Natural killer cell (primary cell): ENCODE measurements around the gene SYMPK. TPM values are rescaled to one million over a fixed set of nuclear protein-coding genes. Genes with fewer than 3 reads are reported as not detected.

Experiments used
- ATAC-seq, 3 donors: fragments of 150-1000 bp in 2 of 3; fragments of 200-7000 bp in 1 of 3; cut with Tn5 transposase; 1 replicate in 1 of 3; 2 replicates in 2 of 3; pipeline ENCODE4 v1.10.0; 2021; ENCODE audit warnings: mild to moderate bottlenecking in 2 of 3, moderate library complexity in 2 of 3
- DNase-seq, 2 donors: peaks; one replicate each; pipeline versions ENCODE4 v3.0.0 to v3.0.0-alpha.2; 2013 to 2021; ENCODE audit warnings: mixed read lengths in 1 of 2
- H3K27ac ChIP-seq: one replicate; pipeline ENCODE4 v1.5.1; 2013; ENCODE audit warnings: mild to moderate bottlenecking, low read length
- H3K27me3 ChIP-seq: one replicate; pipeline ENCODE4 v1.6.1; 2013; ENCODE audit warnings: low read length; ENCODE audit not compliant: control insufficient read depth, insufficient read depth
- H3K36me3 ChIP-seq: one replicate; pipeline ENCODE4 v1.6.1; 2013; ENCODE audit warnings: low read length; ENCODE audit not compliant: control insufficient read depth, insufficient read depth
- H3K4me1 ChIP-seq: one replicate; pipeline ENCODE4 v1.6.1; 2013; ENCODE audit warnings: low read length; ENCODE audit not compliant: control insufficient read depth, insufficient read depth
- H3K4me3 ChIP-seq: one replicate; pipeline ENCODE4 v1.5.1; 2013; ENCODE audit warnings: low read length
- H3K9me3 ChIP-seq: one replicate; pipeline ENCODE4 v1.6.1; 2013; ENCODE audit warnings: low read length; ENCODE audit not compliant: control insufficient read depth, insufficient read depth
- H3K27ac Mint-ChIP-seq, 2 donors: one replicate each; pipeline ENCODE4 v1.8.0; 2022; ENCODE audit warnings: mild to moderate bottlenecking in 2 of 2, mixed read lengths in 2 of 2, moderate library complexity in 1 of 2
- H3K27me3 Mint-ChIP-seq, 2 donors: one replicate each; pipeline ENCODE4 v1.8.0; 2022; ENCODE audit warnings: low read depth in 2 of 2, mixed read lengths in 2 of 2
- H3K36me3 Mint-ChIP-seq: one replicate; pipeline ENCODE4 v1.8.0; 2022; ENCODE audit warnings: mixed read lengths
- H3K4me1 Mint-ChIP-seq, 2 donors: one replicate each; pipeline ENCODE4 v1.8.0; 2022; ENCODE audit warnings: mixed read lengths in 2 of 2
- H3K4me3 Mint-ChIP-seq: one replicate; pipeline ENCODE4 v1.8.0; 2022; ENCODE audit warnings: mild to moderate bottlenecking, moderate library complexity, mixed read lengths
- H3K9me3 Mint-ChIP-seq, 2 donors: one replicate each; pipeline ENCODE4 v1.8.0; 2022; ENCODE audit warnings: mixed read lengths in 2 of 2
- CTCF ChIP-seq: fragments of 200-600 bp; IDR thresholded peaks from one replicate; pipeline ENCODE4 v1.8.0; 2022; ENCODE audit warnings: antibody characterized with exemption
- WGBS: methylation state at CpG from one replicate; pipeline ENCODE4 v1.1.7; 2013; ENCODE audit warnings: missing lambda C conversion rate; ENCODE audit not compliant: insufficient coverage; 5-methylcytosine and 5-hydroxymethylcytosine counted together
- intact Hi-C: fragments of 100-400 bp; cut with micrococcal nuclease; formaldehyde crosslinking; loops from one replicate; pipeline ENCODE4 v1.14.2; 2022
- total RNA-seq, 4 donors: library from RNA; stranded (reverse); fragments of 120-200 nt in 1 of 4; gene quantifications; one replicate each; pipeline versions ENCODE4 v1.2.3 to v1.2.4, GENCODE V29; 2013 to 2022

Gene SYMPK
- total RNA-seq, result 10 to 100 TPM; 86.4 to 94.8 (median 86.7) TPM
- total RNA-seq (2013), result 48.1 TPM

- Mint-ChIP-seq H3K9me3 (no peaks in the 10 kb centered on the region), H3K27ac (peak within 1 kb of the TSS; percentile 91 to 96), H3K4me1 (peaks cover 21 to 43% of the 10 kb centered on the region in 2 donors), H3K27me3 (peaks cover 16 to 24% of the 10 kb centered on the region in 2 donors), H3K4me3 (peak within 1 kb of the TSS; percentile 99), H3K36me3 (no peaks in the 10 kb centered on the region)
- peak; percentile 96 to 99 for DNase-seq
- WGBS, result under 1% methylated on average over 65 of the region's 65 CpGs
- Histone ChIP-seq H3K4me3 (peak within 1 kb of the TSS; percentile 96), H3K4me1 (peaks cover 24% of the 10 kb centered on the region), H3K27me3 (peaks cover 11% of the 10 kb centered on the region), H3K27ac (peak within 1 kb of the TSS; percentile 94), H3K9me3 (no peaks in the 10 kb centered on the region), H3K36me3 (peaks cover 7% of the 10 kb centered on the region)
- TF ChIP-seq CTCF, result no peak
- peak; percentile 97 to 99 (median 97) for ATAC-seq
- intact Hi-C loops, result loop anchor here (1.0 to 10.0 kb wide), 4 partner anchors 24 to 402 kb away; partner anchors contain the start of gene IRF2BP1
Measured at GRCh38 chr19:45862564-45863334, at the start of gene SYMPK. SYMPK (minus strand) TSS chr19:45863147; CDS start chr19:45854495, 8,652 bp downstream.

GRCh38 chr19:45911291-45911690, 48.3 kb upstream of the SYMPK start:
- no peaks in the 10 kb centered on the region for H3K36me3 ChIP-seq
- H3K9me3 ChIP-seq, result no peaks in the 10 kb centered on the region
- no peaks in the 10 kb centered on the region for H3K36me3 Mint-ChIP-seq
- no peak overlapping the region for H3K4me3 Mint-ChIP-seq
- no peaks in the 10 kb centered on the region for H3K4me1 Mint-ChIP-seq
- WGBS, result 84% methylated on average over 8 of the region's 8 CpGs
- no peak overlapping the region for H3K27ac Mint-ChIP-seq
- intact Hi-C loops, result no loop called here
- no peak for TF ChIP-seq CTCF
- peaks cover 21 to 24% of the 10 kb centered on the region in 2 donors for H3K27me3 Mint-ChIP-seq
- DNase-seq (no peak), ATAC-seq (no peak)
- H3K27me3 ChIP-seq, result no peaks in the 10 kb centered on the region
- H3K4me1 ChIP-seq, result no peaks in the 10 kb centered on the region
- no peaks in the 10 kb centered on the region for H3K9me3 Mint-ChIP-seq
- no peak overlapping the region for H3K4me3 ChIP-seq
- H3K27ac ChIP-seq, result no peak overlapping the region

- no peak for ATAC-seq
Measured at GRCh38 chr19:45908956-45909355, 46.0 kb upstream of the SYMPK start.

More at GRCh38 chr19:45908956-45909355, 46.0 kb upstream of the SYMPK start:
- Histone ChIP-seq H3K27ac (no peak overlapping the region), H3K27me3 (no peaks in the 10 kb centered on the region), H3K4me3 (no peak overlapping the region), H3K36me3 (no peaks in the 10 kb centered on the region), H3K9me3 (no peaks in the 10 kb centered on the region), H3K4me1 (no peaks in the 10 kb centered on the region)
- no peak overlapping the region for H3K4me3 Mint-ChIP-seq
- intact Hi-C loops, result no loop called here
- DNase-seq, result no peak
- no peaks in the 10 kb centered on the region for H3K9me3 Mint-ChIP-seq
- peaks cover 19 to 22% of the 10 kb centered on the region in 2 donors for H3K27me3 Mint-ChIP-seq
- no peak overlapping the region for H3K27ac Mint-ChIP-seq
- TF ChIP-seq CTCF, result no peak
- H3K4me1 Mint-ChIP-seq, result no peaks in the 10 kb centered on the region
- 81% methylated on average over 5 of the region's 5 CpGs for WGBS
- H3K36me3 Mint-ChIP-seq, result no peaks in the 10 kb centered on the region
